ENCODE measurements around the gene CDYL.
A peak's percentile ranks its signal among the peaks of the same experiment; 100 is the strongest.

Gene CDYL

GRCh38 chr6:4935975-4936680 lies 159.9 kb downstream of the CDYL start:
- no peak for DNase-seq (ENCODE audit: low spot score)

GRCh38 chr6:4936681-4937041 lies 160.5 kb downstream of the CDYL start:
- DNase-seq (ENCODE audit: low spot score): peak; percentile 66

GRCh38 chr6:4937414-4937813 lies 161.2 kb downstream of the CDYL start:
- no peak for DNase-seq (ENCODE audit: low spot score)

GRCh38 chr6:4939241-4939640 lies 163.0 kb downstream of the CDYL start:
- no peak for DNase-seq (ENCODE audit: low spot score)

- no peak for DNase-seq (ENCODE audit: low spot score)
These were observed 164.2 kb downstream of the CDYL start for GRCh38 chr6:4940416-4940815.

- DNase-seq (ENCODE audit: low spot score): peak; percentile 74
These were observed 165.8 kb downstream of the CDYL start for GRCh38 chr6:4941782-4942672.

- no peak for DNase-seq (ENCODE audit: low spot score)
These were observed 166.4 kb downstream of the CDYL start for GRCh38 chr6:4942673-4943009.

GRCh38 chr6:4943716-4944115 lies 167.5 kb downstream of the CDYL start:
- no peak for DNase-seq (ENCODE audit: low spot score)

- no peak for DNase-seq (ENCODE audit: low spot score)
These were observed 168.1 kb downstream of the CDYL start for GRCh38 chr6:4944325-4944724.

GRCh38 chr6:4946521-4946920 lies 170.3 kb downstream of the CDYL start:
- no peak for DNase-seq (ENCODE audit: low spot score)

GRCh38 chr6:4947716-4948115 lies 171.5 kb downstream of the CDYL start:
- DNase-seq (ENCODE audit: low spot score): no peak

GRCh38 chr6:4948781-4949450 lies 172.7 kb downstream of the CDYL start:
- no peak for DNase-seq (ENCODE audit: low spot score)

- DNase-seq (ENCODE audit: low spot score): no peak
These were observed 173.9 kb downstream of the CDYL start for GRCh38 chr6:4950076-4950475.

- peak; percentile 52 for DNase-seq (ENCODE audit: low spot score)
These were observed 174.8 kb downstream of the CDYL start for GRCh38 chr6:4950836-4951533.

- DNase-seq (ENCODE audit: low spot score): no peak
These were observed 177.2 kb downstream of the CDYL start for GRCh38 chr6:4953440-4953839.

- no peak for DNase-seq (ENCODE audit: low spot score)
These were observed 180.4 kb downstream of the CDYL start for GRCh38 chr6:4956625-4957024.

- no peak for DNase-seq (ENCODE audit: low spot score)
These were observed 181.5 kb downstream of the CDYL start for GRCh38 chr6:4957521-4958231.

GRCh38 chr6:4958624-4959023 lies 182.4 kb downstream of the CDYL start:
- no peak for DNase-seq (ENCODE audit: low spot score)

- no peak for DNase-seq (ENCODE audit: low spot score)
These were observed 185.3 kb downstream of the CDYL start for GRCh38 chr6:4961322-4962168.

GRCh38 chr6:4962905-4963304 lies 186.7 kb downstream of the CDYL start:
- DNase-seq (ENCODE audit: low spot score): no peak
